Sigmoid colon (tissue), 7 donors: ENCODE results near the gene NDUFC1. TPM values are rescaled to one million over a fixed set of nuclear protein-coding genes. Genes with fewer than 3 reads are reported as not detected.

Experiments used
- DNase-seq: peaks from one replicate; pipeline ENCODE4 v3.0.0-alpha.2; 2019
- H3K27ac ChIP-seq, 4 donors: fragments of 200-600 bp; sonication (generic); one replicate each; pipeline ENCODE4 v1.5.1; 2016 to 2019; ENCODE audit warnings: mild to moderate bottlenecking in 1 of 4
- H3K27me3 ChIP-seq, 3 donors: fragments of 200-600 bp; sonication (generic); one replicate each; pipeline ENCODE4 v1.5.1; 2019; ENCODE audit warnings: mild to moderate bottlenecking in 1 of 3
- H3K36me3 ChIP-seq, 4 donors: fragments of 200-600 bp; sonication (generic); one replicate each; pipeline ENCODE4 v1.5.1; 2016 to 2019
- H3K4me1 ChIP-seq, 4 donors: fragments of 200-600 bp; sonication (generic); one replicate each; pipeline ENCODE4 v1.5.1; 2017 to 2019
- H3K4me3 ChIP-seq, 4 donors: fragments of 200-600 bp; sonication (generic); one replicate each; pipeline ENCODE4 v1.5.1; 2017 to 2019; ENCODE audit warnings: mild to moderate bottlenecking in 2 of 4, moderate library complexity in 1 of 4
- H3K9me3 ChIP-seq, 4 donors: fragments of 200-600 bp in 3 of 4; sonication (generic) in 3 of 4; one replicate each; pipeline versions ENCODE4 v1.5.1 to v1.6.1; 2013 to 2019
- EP300 ChIP-seq, 4 donors: sonication (generic); formaldehyde crosslinking; IDR thresholded peaks; one replicate each; pipeline ENCODE4 v1.6.1; 2017; ENCODE audit warnings: antibody characterized with exemption in 4 of 4
- POLR2A ChIP-seq, 2 donors: fragments of 450-650 bp; IDR thresholded peaks; one replicate each; pipeline ENCODE4 v1.6.1; 2016; ENCODE audit warnings: antibody characterized with exemption in 2 of 2, mild to moderate bottlenecking in 2 of 2, moderate library complexity in 2 of 2
- POLR2AphosphoS5 ChIP-seq, 4 donors: sonication (generic); formaldehyde crosslinking; IDR thresholded peaks; one replicate each; pipeline ENCODE4 v1.6.1; 2017; ENCODE audit warnings: antibody characterized with exemption in 4 of 4
- WGBS, 2 donors: extraction: QIAGEN DNeasy Blood & Tissue Kit; methylation state at CpG; one replicate each; pipeline ENCODE4 v1.1.7; 2013; 5-methylcytosine and 5-hydroxymethylcytosine counted together
- intact Hi-C: fragments of 100-400 bp; cut with DNase I; formaldehyde crosslinking; loops from one replicate; pipeline ENCODE4 v1.15.1; 2023
- polyA plus RNA-seq, 3 donors: library from polyadenylated mRNA; stranded (reverse); fragments of 200-250 nt; gene quantifications; one replicate each; pipeline ENCODE4 v1.2.3, GENCODE V29; 2013
- total RNA-seq, 4 donors: library from RNA; depleted of rRNA; stranded (reverse); fragments of >200 nt; gene quantifications; one replicate each; pipeline ENCODE4 v1.1.0, GENCODE V29; 2016
- TF ChIP-seq, protein P1 (sequence below), 4 experiments: fragments of 450-650 bp in 3 of 4; fragments of 200-600 bp in 1 of 4; IDR thresholded peaks; one replicate each; pipeline ENCODE4 v1.5.1; 2016 to 2019; ENCODE audit warnings: antibody characterized with exemption in 4 of 4, mild to moderate bottlenecking in 3 of 4, moderate library complexity in 2 of 4
- donor health status: healthy with polysubstance abuse.
- donor health status: Bipolar disorder and iron deficiency.
- donor health status: healthy.

The NDUFC1 gene
- total and polyA plus RNA-seq, 7 donors, result 17.4 to 216 (median 45.4) TPM

DNA sequence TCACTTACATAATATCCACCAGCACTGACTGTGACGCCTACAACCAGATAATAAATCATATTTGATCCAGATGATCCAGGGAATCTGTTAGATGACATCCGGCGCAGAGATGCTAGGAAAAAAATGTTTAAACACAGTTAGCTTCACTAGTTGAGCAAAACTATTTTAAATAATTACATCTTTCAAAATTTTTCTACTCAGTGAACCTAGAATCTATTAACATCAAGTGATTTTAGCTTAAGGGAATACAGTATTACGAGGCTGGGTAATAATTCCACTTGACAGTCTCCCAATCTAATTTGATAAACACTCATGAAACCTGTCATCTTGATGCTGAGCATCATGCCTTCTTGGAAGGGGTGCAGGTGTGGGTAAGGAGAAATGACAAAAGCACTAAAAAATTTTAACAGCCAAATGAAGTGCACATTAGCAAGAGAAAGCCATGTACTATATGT lies 27.0 kb downstream of the NDUFC1 start:
- Histone ChIP-seq H3K4me1 (peaks cover 0 to 11% (median 0%) of the 10 kb centered on the region in 4 donors), H3K4me3 (no peak overlapping the region), H3K36me3 (no peaks in the 10 kb centered on the region), H3K9me3 (no peaks in the 10 kb centered on the region), H3K27me3 (peaks cover 0 to 18% (median 0%) of the 10 kb centered on the region in 3 donors), H3K27ac (no peak overlapping the region)
- 94 to 96% methylated on average over 4 of the region's 4 CpGs for WGBS, 2 donors
- DNase-seq, result no peak
- TF ChIP-seq, protein P1, sequence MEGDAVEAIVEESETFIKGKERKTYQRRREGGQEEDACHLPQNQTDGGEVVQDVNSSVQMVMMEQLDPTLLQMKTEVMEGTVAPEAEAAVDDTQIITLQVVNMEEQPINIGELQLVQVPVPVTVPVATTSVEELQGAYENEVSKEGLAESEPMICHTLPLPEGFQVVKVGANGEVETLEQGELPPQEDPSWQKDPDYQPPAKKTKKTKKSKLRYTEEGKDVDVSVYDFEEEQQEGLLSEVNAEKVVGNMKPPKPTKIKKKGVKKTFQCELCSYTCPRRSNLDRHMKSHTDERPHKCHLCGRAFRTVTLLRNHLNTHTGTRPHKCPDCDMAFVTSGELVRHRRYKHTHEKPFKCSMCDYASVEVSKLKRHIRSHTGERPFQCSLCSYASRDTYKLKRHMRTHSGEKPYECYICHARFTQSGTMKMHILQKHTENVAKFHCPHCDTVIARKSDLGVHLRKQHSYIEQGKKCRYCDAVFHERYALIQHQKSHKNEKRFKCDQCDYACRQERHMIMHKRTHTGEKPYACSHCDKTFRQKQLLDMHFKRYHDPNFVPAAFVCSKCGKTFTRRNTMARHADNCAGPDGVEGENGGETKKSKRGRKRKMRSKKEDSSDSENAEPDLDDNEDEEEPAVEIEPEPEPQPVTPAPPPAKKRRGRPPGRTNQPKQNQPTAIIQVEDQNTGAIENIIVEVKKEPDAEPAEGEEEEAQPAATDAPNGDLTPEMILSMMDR (IDR thresholded peaks at IDR 0.05), result no peak
- no peak for TF ChIP-seq POLR2A (IDR thresholded peaks at IDR 0.05)
- TF ChIP-seq EP300 (IDR thresholded peaks at IDR 0.05), result no peak
- no peak for TF ChIP-seq POLR2AphosphoS5 (IDR thresholded peaks at IDR 0.05)
- intact Hi-C loops, result no loop called here

DNA sequence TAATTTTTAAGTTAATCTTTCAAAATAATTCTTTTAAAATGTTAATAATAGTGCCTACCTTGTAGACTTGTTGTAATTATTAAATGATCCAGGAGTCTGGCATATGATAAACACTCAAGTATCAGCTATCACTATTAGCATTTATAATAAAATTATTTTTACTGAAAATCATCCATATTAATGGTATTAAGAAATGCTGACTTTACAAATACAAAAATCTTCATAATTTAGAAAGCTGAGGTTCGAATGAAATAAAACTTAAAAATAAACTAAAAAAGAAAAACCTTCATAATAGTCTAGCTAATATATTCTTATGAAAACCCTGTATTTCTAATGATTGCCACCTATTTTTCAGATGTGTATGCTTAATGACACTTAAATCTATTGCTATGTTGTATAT lies 27.5 kb downstream of the NDUFC1 start:
- Histone ChIP-seq H3K36me3 (no peaks in the 10 kb centered on the region), H3K4me3 (no peak overlapping the region), H3K9me3 (no peaks in the 10 kb centered on the region), H3K4me1 (peaks cover 0 to 6% (median 0%) of the 10 kb centered on the region in 4 donors), H3K27ac (no peak overlapping the region), H3K27me3 (peaks cover 0 to 18% (median 0%) of the 10 kb centered on the region in 3 donors)
- intact Hi-C loops, result no loop called here
- no peak for TF ChIP-seq POLR2AphosphoS5 (IDR thresholded peaks at IDR 0.05)
- no peak for TF ChIP-seq EP300 (IDR thresholded peaks at IDR 0.05)
- TF ChIP-seq, protein P1 (IDR thresholded peaks at IDR 0.05), result no peak
- TF ChIP-seq POLR2A (IDR thresholded peaks at IDR 0.05), result no peak
- WGBS, 2 donors, result 97 to 98% methylated on average over 1 of the region's 1 CpG
- no peak for DNase-seq

DNA sequence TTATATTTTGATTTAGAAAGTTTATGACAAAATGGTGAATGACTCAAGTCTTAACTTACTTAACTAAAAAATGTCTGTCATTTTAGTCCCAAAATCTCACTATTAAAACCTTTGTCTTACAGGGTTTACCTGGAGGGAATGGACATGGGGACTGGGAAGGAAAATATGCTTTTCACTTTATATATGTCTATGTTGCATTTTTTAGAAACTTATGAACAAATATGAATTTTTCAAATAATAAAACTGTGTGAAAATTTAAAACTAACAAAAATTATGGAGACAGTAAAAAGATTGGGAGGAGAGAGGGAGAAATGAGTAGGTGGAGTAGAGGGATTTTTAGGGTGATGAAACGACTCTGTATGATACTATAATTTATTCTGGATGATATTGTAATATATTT lies 28.4 kb downstream of the NDUFC1 start:
- 76 to 81% methylated on average over 1 of the region's 1 CpG for WGBS, 2 donors
- Histone ChIP-seq H3K4me1 (no peaks in the 10 kb centered on the region), H3K27ac (no peak overlapping the region), H3K36me3 (no peaks in the 10 kb centered on the region), H3K27me3 (peaks cover 0 to 12% (median 0%) of the 10 kb centered on the region in 3 donors), H3K9me3 (no peaks in the 10 kb centered on the region), H3K4me3 (no peak overlapping the region)
- intact Hi-C loops, result no loop called here
- no peak for DNase-seq
- TF ChIP-seq EP300 (IDR thresholded peaks at IDR 0.05), result no peak
- TF ChIP-seq POLR2A (IDR thresholded peaks at IDR 0.05), result no peak
- TF ChIP-seq, protein P1 (IDR thresholded peaks at IDR 0.05), result no peak
- TF ChIP-seq POLR2AphosphoS5 (IDR thresholded peaks at IDR 0.05), result no peak

DNA sequence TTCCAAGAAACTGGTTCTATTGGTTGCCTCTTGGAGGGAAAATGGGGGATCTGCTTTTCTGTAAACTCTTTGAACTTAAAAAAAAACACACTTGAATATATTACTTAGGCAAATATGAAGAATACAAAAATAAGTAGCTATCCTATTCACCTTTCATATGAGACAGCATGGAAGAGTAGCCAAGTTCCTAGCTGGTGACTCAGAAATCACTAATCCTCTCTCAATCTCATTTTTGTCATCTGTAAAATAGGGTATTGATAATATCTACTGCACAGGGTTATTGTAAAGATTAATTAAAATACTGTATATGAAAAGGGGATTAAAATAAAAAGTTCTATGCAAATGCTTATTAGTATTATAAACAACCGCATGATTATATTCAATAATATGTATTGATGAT lies 35.0 kb downstream of the NDUFC1 start:
- intact Hi-C loops, result loop anchor here (2.0 kb wide), 1 partner anchor 38 kb away; no protein-coding TSS in a partner anchor
- 93 to 96% methylated on average over 1 of the region's 1 CpG for WGBS, 2 donors
- TF ChIP-seq POLR2AphosphoS5 (IDR thresholded peaks at IDR 0.05) (no peak), POLR2A (IDR thresholded peaks at IDR 0.05) (no peak), EP300 (IDR thresholded peaks at IDR 0.05) (no peak)
- TF ChIP-seq, protein P1 (IDR thresholded peaks at IDR 0.05), result no peak
- H3K9me3 ChIP-seq, result no peaks in the 10 kb centered on the region
- no peak overlapping the region for H3K4me3 ChIP-seq
- H3K4me1 ChIP-seq, result peaks cover 0 to 15% (median 12%) of the 10 kb centered on the region in 4 donors
- DNase-seq, result no peak
- H3K27ac ChIP-seq, result peak overlapping the region in 3 of 4 donors; percentile 64 to 76 (median 66)
- no peaks in the 10 kb centered on the region for H3K36me3 ChIP-seq
- H3K27me3 ChIP-seq, result no peaks in the 10 kb centered on the region
